Fibroblast of lung (primary cell): ENCODE measurements around the gene OGFOD3. TPM values are rescaled to one million over a fixed set of nuclear protein-coding genes. Genes with fewer than 3 reads are reported as not detected.
A peak's percentile ranks its signal among the peaks of the same experiment; 100 is the strongest.

Experiments
- DNase-seq, 2 donors: peaks; one replicate each; pipeline versions ENCODE4 v3.0.0 to v3.0.0-alpha.2; 2010; ENCODE audit warnings: low read depth in 2 of 2
- H2AFZ ChIP-seq: 2 replicates; pipeline ENCODE4 v1.5.1; 2012; ENCODE audit warnings: low read length, control low read depth, inconsistent platforms
- H3K27ac ChIP-seq: 2 replicates; pipeline ENCODE4 v1.5.1; 2011; ENCODE audit warnings: low read length, control low read depth; ENCODE audit not compliant: insufficient read depth
- H3K27me3 ChIP-seq: 2 replicates; pipeline ENCODE4 v1.5.1; 2011; ENCODE audit warnings: mild to moderate bottlenecking, low read length; ENCODE audit not compliant: control insufficient read depth, insufficient read depth
- H3K36me3 ChIP-seq: 2 replicates; pipeline ENCODE4 v1.5.1; 2011; ENCODE audit warnings: low read length; ENCODE audit not compliant: control insufficient read depth, insufficient read depth
- H3K4me1 ChIP-seq: 2 replicates; pipeline ENCODE4 v1.5.1; 2011; ENCODE audit warnings: low read length; ENCODE audit not compliant: control insufficient read depth, insufficient read depth; ENCODE audit errors: extremely low read depth
- H3K4me2 ChIP-seq: 2 replicates; pipeline ENCODE4 v1.5.1; 2011; ENCODE audit warnings: low read length, control low read depth; ENCODE audit not compliant: insufficient read depth; ENCODE audit errors: extremely low read depth
- H3K4me3 ChIP-seq, 4 experiments: fragments of 200-600 bp in 1 of 4; sonication (generic) in 1 of 4; replicated peaks in 1 of 4; 2 replicates each; pipeline ENCODE4 v1.5.1; 2011 to 2016; ENCODE audit warnings: low read length in 4 of 4, low read depth in 3 of 4, mild to moderate bottlenecking in 3 of 4, control low read depth in 2 of 4, inconsistent platforms in 1 of 4, mixed read lengths in 1 of 4; ENCODE audit not compliant: insufficient read depth in 1 of 4; ENCODE audit errors: control extremely low read depth in 1 of 4
- H3K79me2 ChIP-seq: 2 replicates; pipeline ENCODE4 v1.5.1; 2012; ENCODE audit warnings: mild to moderate bottlenecking, low read length, inconsistent platforms; ENCODE audit not compliant: control insufficient read depth, insufficient read depth
- H3K9ac ChIP-seq: 2 replicates; pipeline ENCODE4 v1.5.1; 2011; ENCODE audit warnings: mild to moderate bottlenecking, low read length, control low read depth; ENCODE audit not compliant: insufficient read depth
- H3K9me3 ChIP-seq: 2 replicates; pipeline ENCODE4 v1.5.1; 2012; ENCODE audit warnings: low read depth, low read length; ENCODE audit not compliant: control insufficient read depth, insufficient read depth
- H4K20me1 ChIP-seq: 2 replicates; pipeline ENCODE4 v1.5.1; 2011; ENCODE audit warnings: low read length; ENCODE audit not compliant: control insufficient read depth, insufficient read depth; ENCODE audit errors: extremely low read depth
- CTCF ChIP-seq, 2 donors: IDR thresholded peaks in 1 of 2; conservative IDR thresholded peaks in 1 of 2; 1 replicate in 1 of 2; 2 replicates in 1 of 2; pipeline ENCODE4 v1.5.1; 2011 to 2012; ENCODE audit warnings: low read length in 2 of 2, control low read depth in 1 of 2, inconsistent platforms in 1 of 2, low read depth in 1 of 2, mild to moderate bottlenecking in 1 of 2
- EZH2 ChIP-seq: IDR thresholded peaks from 2 replicates; pipeline ENCODE4 v1.5.1; 2012; ENCODE audit warnings: low read length, control low read depth, mild to moderate bottlenecking; ENCODE audit errors: missing control alignments
- polyA plus RNA-seq, 2 donors: library from polyadenylated mRNA; depleted of rRNA in 1 of 2; stranded (reverse) in 1 of 2; unstranded in 1 of 2; fragments of >200 nt; gene quantifications; 2 replicates each; pipeline ENCODE4 v1.2.1, GENCODE V29; 2011 to 2012; ENCODE audit warnings: missing spikeins in 1 of 2
- total RNA-seq: library from RNA; depleted of rRNA; stranded (reverse); fragments of >200 nt; gene quantifications from 2 replicates; pipeline ENCODE4 v1.2.1, GENCODE V29; 2014

The OGFOD3 gene
- total and polyA plus RNA-seq, 2 donors (not counting 1 experiment from before 2014, with no cell fraction given) = 25.6 to 27.1 TPM

- Histone ChIP-seq H3K4me1 (no peaks in the 10 kb centered on the region), H3K4me3 (no peak overlapping the region), H3K27me3 (no peaks in the 10 kb centered on the region), H3K36me3 (peaks cover 3% of the 10 kb centered on the region), H3K79me2 (no peaks in the 10 kb centered on the region), H3K9ac (no peak overlapping the region), H2AFZ (no peak overlapping the region), H3K9me3 (no peaks in the 10 kb centered on the region), H3K27ac (no peak overlapping the region), H4K20me1 (no peaks in the 10 kb centered on the region), H3K4me2 (no peak overlapping the region)
- TF ChIP-seq EZH2 (no peak), CTCF (conservative IDR thresholded peaks at IDR 0.05 in 1 of 2, IDR thresholded peaks at IDR 0.05 in 1 of 2; ENCODE audit: low read depth in 1 of 2, low read length in 2 of 2) (no peak)
- DNase-seq = no peak
Measured at GRCh38 chr17:82408288-82408937, 10.0 kb downstream of the OGFOD3 start.

GRCh38 chr17:82407255-82407654 is 11.1 kb downstream of the OGFOD3 start:
- Histone ChIP-seq H3K4me2 (no peak overlapping the region), H3K9me3 (no peaks in the 10 kb centered on the region), H3K4me1 (no peaks in the 10 kb centered on the region), H3K79me2 (no peaks in the 10 kb centered on the region), H3K36me3 (peaks cover 3% of the 10 kb centered on the region), H3K9ac (no peak overlapping the region), H3K4me3 (no peak overlapping the region), H3K27ac (no peak overlapping the region), H4K20me1 (no peaks in the 10 kb centered on the region), H3K27me3 (no peaks in the 10 kb centered on the region), H2AFZ (no peak overlapping the region)
- peak in 1 of 2 donors; percentile 71 for DNase-seq
- TF ChIP-seq CTCF (conservative IDR thresholded peaks at IDR 0.05 in 1 of 2, IDR thresholded peaks at IDR 0.05 in 1 of 2; ENCODE audit: low read depth in 1 of 2, low read length in 2 of 2) (no peak), EZH2 (no peak)

- H2AFZ ChIP-seq = no peak overlapping the region
- no peaks in the 10 kb centered on the region for H3K27me3 ChIP-seq
- peaks cover 5% of the 10 kb centered on the region for H3K36me3 ChIP-seq
- TF ChIP-seq EZH2 (no peak), CTCF (conservative IDR thresholded peaks at IDR 0.05 in 1 of 2, IDR thresholded peaks at IDR 0.05 in 1 of 2; ENCODE audit: low read depth in 1 of 2, low read length in 2 of 2) (no peak)
- no peak overlapping the region for H3K9ac ChIP-seq
- DNase-seq = no peak
- H3K4me3 ChIP-seq = no peak overlapping the region
- H3K4me1 ChIP-seq = no peaks in the 10 kb centered on the region
- H4K20me1 ChIP-seq = no peaks in the 10 kb centered on the region
- no peaks in the 10 kb centered on the region for H3K79me2 ChIP-seq
- no peak overlapping the region for H3K27ac ChIP-seq
- H3K4me2 ChIP-seq = no peak overlapping the region
- H3K9me3 ChIP-seq = no peaks in the 10 kb centered on the region
Measured at GRCh38 chr17:82406131-82406671, 12.2 kb downstream of the OGFOD3 start.
